Cardiac muscle cell (in vitro differentiated cells and primary cell): Measurements from ENCODE around the gene IFT88. TPM values are rescaled to one million over a fixed set of nuclear protein-coding genes. Genes with fewer than 3 reads are reported as not detected.

Experiments used
- DNase-seq, 2 donors: peaks; one replicate each; pipeline versions ENCODE4 v3.0.0 to v3.0.0-alpha.2; 2010 to 2017; ENCODE audit warnings: low read depth in 1 of 2, low spot score in 1 of 2
- H3K27ac ChIP-seq: fragments of 200-600 bp; sonication (generic); 2 replicates; pipeline ENCODE4 v1.5.1; 2016
- H3K27me3 ChIP-seq: fragments of 200-600 bp; sonication (generic); 2 replicates; pipeline ENCODE4 v1.6.0; 2016; ENCODE audit warnings: control low read depth
- H3K36me3 ChIP-seq: fragments of 200-600 bp; sonication (generic); 2 replicates; pipeline ENCODE4 v1.5.1; 2016; ENCODE audit warnings: control low read depth
- H3K4me1 ChIP-seq: fragments of 200-600 bp; sonication (generic); 2 replicates; pipeline ENCODE4 v1.8.1; 2017; ENCODE audit warnings: low read depth, mild to moderate bottlenecking, mixed run types
- H3K4me3 ChIP-seq: fragments of 200-600 bp; sonication (generic); 2 replicates; pipeline ENCODE4 v1.5.1; 2016; ENCODE audit warnings: mild to moderate bottlenecking
- H3K9me3 ChIP-seq: fragments of 200-600 bp; sonication (generic); 2 replicates; pipeline ENCODE4 v1.5.1; 2017; ENCODE audit warnings: low read depth, mild to moderate bottlenecking, control low read depth
- polyA plus RNA-seq: library from polyadenylated mRNA; unstranded; fragments of >200 nt; fragmentation: Nextera tagmentation; extraction: Ambion mirVana; gene quantifications from 2 replicates; pipeline ENCODE4 v1.2.1, GENCODE V29; 2016
- total RNA-seq: library from RNA; depleted of rRNA; stranded (reverse); fragments of >200 nt; gene quantifications from 2 replicates; pipeline ENCODE4 v1.2.3, GENCODE V29; 2016
- TF ChIP-seq, protein P1 (sequence below): IDR thresholded peaks from 2 replicates; pipeline ENCODE4 v1.5.1; 2012; ENCODE audit warnings: low read depth, mild to moderate bottlenecking, low read length

Gene IFT88
- total and polyA plus RNA-seq, 2 experiments from 2014 or later: 18.2 to 18.6 TPM

DNA sequence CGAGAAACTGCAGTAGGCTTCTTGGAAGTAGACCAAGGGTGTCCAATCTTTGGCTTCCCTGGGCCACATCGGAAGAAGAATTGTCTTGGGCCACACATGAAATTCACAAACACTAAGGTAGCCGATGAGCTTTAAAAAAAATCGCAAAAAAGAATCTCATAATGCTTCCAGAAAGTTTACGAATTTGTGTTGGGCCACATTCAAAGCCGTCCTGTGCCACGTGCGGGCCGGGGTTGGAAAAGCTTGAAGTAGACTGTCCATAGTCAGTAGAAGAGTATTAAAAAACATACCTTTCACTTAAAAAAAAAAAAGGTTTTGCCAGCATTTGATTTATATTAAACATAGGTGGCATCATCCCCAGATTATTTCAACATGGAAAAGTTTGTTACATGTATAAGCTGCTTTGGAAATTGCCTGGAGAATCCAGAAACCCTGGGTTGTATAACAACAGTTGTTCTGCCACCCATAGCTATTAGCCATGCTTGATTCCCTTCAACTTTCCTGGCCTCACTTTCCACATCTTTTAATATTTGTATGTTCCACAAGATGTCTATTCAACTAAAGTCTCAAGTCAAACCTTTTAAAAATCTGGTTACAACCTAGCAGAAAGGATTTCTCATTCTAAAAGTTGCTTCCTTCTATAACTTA, 1.0 kb downstream of the IFT88 start:
- DNase-seq: no peak
- TF ChIP-seq, protein P1, sequence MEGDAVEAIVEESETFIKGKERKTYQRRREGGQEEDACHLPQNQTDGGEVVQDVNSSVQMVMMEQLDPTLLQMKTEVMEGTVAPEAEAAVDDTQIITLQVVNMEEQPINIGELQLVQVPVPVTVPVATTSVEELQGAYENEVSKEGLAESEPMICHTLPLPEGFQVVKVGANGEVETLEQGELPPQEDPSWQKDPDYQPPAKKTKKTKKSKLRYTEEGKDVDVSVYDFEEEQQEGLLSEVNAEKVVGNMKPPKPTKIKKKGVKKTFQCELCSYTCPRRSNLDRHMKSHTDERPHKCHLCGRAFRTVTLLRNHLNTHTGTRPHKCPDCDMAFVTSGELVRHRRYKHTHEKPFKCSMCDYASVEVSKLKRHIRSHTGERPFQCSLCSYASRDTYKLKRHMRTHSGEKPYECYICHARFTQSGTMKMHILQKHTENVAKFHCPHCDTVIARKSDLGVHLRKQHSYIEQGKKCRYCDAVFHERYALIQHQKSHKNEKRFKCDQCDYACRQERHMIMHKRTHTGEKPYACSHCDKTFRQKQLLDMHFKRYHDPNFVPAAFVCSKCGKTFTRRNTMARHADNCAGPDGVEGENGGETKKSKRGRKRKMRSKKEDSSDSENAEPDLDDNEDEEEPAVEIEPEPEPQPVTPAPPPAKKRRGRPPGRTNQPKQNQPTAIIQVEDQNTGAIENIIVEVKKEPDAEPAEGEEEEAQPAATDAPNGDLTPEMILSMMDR: no peak
- Histone ChIP-seq H3K4me1 (peaks cover 10% of the 10 kb centered on the region), H3K27ac (peak overlapping the region; percentile 95), H3K9me3 (no peaks in the 10 kb centered on the region), H3K4me3 (peak overlapping the region; percentile 71), H3K27me3 (no peaks in the 10 kb centered on the region), H3K36me3 (no peaks in the 10 kb centered on the region)

DNA sequence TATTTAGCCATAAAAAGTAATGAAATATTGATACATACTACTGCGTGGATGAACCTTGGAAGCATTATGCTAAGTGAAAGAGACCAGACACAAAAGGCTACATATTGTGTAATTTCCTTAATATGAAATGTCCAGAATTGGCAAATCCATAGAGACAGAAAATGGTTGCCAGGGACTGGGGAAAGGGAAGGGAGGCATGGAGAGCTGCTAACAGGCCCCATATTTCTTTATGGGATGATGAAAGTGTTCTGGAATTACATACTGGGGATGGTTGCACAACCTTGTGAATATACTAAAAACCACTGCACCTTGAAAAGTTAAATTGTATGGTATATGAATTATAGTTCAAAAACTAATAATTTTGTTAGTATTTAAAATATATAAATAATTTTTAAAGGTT, 3.6 kb downstream of the IFT88 start:
- peak in 1 of 2 donors; percentile 80 for DNase-seq
- no peak overlapping the region for H3K4me3 ChIP-seq
- no peaks in the 10 kb centered on the region for H3K27me3 ChIP-seq
- peaks cover 10% of the 10 kb centered on the region for H3K4me1 ChIP-seq
- H3K27ac ChIP-seq: no peak overlapping the region
- no peaks in the 10 kb centered on the region for H3K9me3 ChIP-seq
- H3K36me3 ChIP-seq: peaks cover 4% of the 10 kb centered on the region
- TF ChIP-seq, protein P1: no peak

DNA sequence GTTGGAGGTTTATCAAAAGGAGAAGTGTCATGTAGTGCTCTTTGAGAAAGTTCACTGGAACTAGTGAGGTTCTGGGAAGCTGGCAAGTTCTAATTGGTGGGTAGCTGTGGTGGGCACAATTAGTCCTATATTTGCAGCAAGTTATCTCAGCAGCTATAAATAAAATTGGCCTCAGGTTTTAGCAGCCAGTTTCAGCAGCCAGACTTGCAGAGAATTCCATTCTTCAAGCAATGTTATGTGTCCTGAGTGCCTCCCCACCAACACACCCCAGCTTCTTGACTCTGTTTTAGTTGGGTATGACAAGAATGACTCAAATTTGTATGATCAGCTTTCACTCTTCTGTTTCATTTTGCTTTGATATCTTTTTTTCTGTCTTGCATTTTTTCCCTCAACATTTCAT, 4.7 kb downstream of the IFT88 start:
- Histone ChIP-seq H3K36me3 (peaks cover 4% of the 10 kb centered on the region), H3K4me1 (peaks cover 10% of the 10 kb centered on the region), H3K9me3 (no peaks in the 10 kb centered on the region), H3K4me3 (no peak overlapping the region), H3K27me3 (no peaks in the 10 kb centered on the region), H3K27ac (no peak overlapping the region)
- TF ChIP-seq, protein P1: no peak
- no peak for DNase-seq

DNA sequence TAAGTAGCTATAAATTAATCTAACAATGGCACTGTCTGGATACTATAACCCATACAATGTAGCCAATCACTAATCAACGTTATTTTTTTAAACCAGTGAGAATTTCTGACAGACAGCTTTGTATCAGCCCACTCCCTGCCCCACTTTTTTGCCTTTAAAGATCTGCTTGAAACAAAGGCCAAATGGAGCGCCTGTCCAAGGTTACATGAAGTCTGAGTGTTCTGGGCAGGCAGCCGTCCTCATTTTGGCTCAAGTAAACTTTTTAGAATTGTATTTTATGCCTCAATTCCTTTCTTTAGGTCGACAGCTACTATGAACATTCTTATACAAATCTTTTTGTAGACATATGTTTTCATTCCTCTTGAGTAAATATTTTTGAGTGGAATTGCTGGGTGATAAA, 6.2 kb downstream of the IFT88 start:
- Histone ChIP-seq H3K4me1 (peaks cover 3% of the 10 kb centered on the region), H3K27ac (no peak overlapping the region), H3K9me3 (no peaks in the 10 kb centered on the region), H3K4me3 (no peak overlapping the region), H3K36me3 (peaks cover 4% of the 10 kb centered on the region), H3K27me3 (no peaks in the 10 kb centered on the region)
- DNase-seq: no peak
- TF ChIP-seq, protein P1: no peak

- Histone ChIP-seq H3K4me3 (no peak overlapping the region), H3K36me3 (peaks cover 4% of the 10 kb centered on the region), H3K4me1 (no peaks in the 10 kb centered on the region), H3K27ac (no peak overlapping the region), H3K27me3 (no peaks in the 10 kb centered on the region), H3K9me3 (no peaks in the 10 kb centered on the region)
- no peak for DNase-seq
- TF ChIP-seq, protein P1: no peak
Measured at GRCh38 chr13:20573636-20574035, 6.7 kb downstream of the IFT88 start.

GRCh38 chr13:20579191-20579590, 12.2 kb downstream of the IFT88 start:
- Histone ChIP-seq H3K36me3 (peaks cover 4% of the 10 kb centered on the region), H3K9me3 (no peaks in the 10 kb centered on the region), H3K27me3 (no peaks in the 10 kb centered on the region), H3K4me1 (no peaks in the 10 kb centered on the region), H3K4me3 (no peak overlapping the region), H3K27ac (no peak overlapping the region)
- DNase-seq: no peak
- TF ChIP-seq, protein P1: no peak
